ENCODE data around the gene PIF1.

PIF1 gene

DNA sequence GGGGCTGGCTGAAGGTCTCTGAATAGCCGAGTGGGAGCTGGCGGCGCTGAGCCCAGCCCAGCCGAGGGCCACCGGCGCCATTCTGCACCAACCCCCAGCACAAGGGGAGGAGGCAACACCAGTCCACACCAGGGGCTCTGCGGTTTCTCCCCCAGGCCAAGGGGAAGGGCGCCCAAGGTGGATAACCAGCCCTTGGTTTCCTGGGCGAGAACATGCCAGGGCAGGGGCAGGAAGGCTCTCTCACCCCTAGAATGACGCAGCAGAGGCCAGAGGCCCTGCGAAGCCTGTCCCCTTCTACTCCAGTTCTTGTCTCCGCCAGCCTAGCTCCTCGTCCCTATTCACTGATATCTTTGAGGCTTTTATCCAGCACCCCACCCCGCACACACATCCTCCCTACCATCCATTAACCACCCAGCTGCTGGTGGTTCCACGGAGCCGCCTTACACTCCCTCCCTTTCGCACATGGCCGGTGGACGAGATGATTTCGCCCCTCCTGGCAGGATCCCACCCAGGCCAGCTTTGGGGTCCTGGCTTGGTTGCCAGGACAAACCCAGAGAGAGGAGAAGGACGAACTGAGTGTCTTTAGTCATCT lies 51.3 kb downstream of the PIF1 start:
- DNase-seq (ENCODE audit: low spot score): no peak

DNA sequence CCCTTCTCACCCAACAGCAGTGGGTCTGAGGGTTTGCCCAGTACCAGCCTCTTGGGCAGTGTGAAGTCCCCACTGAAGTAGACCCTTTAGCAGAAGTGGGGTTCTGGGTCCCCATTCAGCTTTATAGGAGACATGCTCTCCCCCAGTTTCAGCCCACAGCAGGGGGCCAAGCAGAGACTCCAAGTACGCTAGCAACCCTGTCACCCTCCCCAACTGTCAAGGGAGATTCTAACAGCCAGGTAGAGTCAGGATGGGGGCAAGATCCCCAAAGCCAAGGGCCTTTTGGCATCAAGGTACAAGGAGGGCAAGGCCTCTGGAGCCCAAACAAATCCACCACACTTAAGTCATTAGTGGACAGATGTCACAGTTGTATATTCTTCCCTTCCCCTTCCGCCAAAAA lies 51.8 kb downstream of the PIF1 start:
- DNase-seq (ENCODE audit: low spot score): no peak

DNA sequence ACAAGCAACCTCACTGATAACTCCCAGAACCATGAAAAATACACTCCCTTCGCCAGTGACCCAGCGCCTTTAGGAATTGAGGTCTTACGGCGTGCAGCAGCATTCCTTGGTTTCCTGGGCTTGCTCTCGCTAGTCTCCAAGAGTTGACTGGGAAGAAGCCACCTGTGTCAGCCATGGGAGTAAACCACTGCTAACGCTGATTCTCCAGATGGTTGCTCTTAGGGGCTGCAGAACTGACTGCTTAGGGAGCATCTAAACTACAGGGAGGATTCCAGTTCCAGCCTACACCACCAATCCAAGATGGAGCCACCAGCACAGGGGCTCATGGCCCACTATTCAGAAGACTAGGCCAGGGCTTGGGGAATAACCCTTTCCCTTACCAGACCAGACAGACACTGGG lies 52.5 kb downstream of the PIF1 start:
- DNase-seq (ENCODE audit: low spot score): no peak

DNA sequence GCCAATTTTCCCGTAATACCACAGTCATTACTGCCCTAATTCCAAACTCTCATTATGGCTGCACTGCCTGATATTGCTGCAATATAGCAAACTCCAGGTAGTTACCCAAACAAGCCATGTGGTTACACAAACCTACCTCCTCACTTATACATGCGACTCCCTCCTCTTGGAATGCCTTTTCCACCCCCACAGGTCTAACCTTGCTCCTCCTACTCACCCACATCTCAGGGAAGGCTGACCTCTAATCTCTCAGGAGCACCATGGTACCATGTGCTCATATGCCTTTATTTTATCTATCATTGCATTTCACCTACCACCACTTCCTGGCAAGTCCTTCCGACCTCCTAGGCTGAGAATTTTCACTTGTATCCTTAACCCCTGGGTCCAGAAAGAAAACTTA lies 53.0 kb downstream of the PIF1 start:
- DNase-seq (ENCODE audit: low spot score): no peak

DNA sequence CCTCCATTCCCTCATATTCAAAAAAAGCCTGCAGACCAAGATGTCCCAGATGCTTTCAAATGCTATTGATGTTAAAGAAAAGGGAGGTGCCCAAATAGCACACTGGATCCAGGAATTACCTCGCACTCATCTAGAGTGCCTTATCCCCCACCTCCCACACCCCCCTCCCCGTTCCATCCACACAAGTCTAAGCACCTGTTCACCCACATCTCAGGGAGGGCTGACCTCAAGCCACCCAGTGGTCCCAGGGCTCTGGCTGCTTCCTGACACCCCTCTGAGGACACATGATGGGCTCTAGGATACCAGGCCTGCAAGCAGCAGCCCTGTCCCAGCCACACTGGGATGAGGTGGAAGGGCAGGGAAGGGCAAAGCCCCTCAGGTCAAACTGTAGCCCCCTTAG lies 54.8 kb downstream of the PIF1 start:
- no peak for DNase-seq (ENCODE audit: low spot score)

DNA sequence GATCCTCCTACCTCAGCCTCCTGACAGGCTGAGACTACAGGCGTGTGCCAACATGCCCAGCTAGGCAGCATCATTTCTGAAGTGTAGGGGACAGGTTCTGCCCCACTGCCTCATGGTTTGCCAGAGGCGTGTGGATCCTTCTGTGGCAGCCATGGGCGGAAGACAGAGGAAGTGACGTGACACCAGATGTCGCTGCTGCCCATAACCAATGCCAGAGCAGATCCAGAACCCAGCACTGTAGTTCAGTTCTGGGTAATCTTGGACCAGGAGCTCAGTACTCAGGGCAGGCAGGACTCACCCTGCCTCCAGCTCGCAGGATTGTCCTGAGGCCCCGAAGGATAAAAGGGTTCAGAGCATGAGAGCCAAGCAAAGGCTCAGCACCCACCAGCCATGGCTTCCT lies 58.2 kb downstream of the PIF1 start:
- no peak for DNase-seq (ENCODE audit: low spot score)

DNA sequence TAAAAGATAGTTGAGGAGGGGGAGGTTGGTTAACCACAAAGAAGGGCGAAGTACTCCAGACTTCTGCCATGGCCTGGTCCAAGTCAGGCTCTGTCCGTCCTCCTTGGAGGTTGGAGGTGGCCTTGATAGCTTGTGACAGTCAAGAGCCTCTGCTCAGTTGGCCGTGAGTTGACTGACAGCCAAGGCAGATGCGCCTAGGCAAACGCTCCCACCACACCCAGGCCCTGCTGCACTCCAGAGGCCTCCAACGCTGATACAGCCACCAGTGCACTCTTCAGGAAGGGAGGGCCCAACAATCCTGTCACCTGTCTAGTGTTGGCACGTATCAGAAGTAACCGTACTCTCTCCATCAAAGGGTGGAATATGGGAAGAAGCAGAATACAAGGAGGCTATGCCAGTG lies 59.4 kb downstream of the PIF1 start:
- no peak for DNase-seq (ENCODE audit: low spot score)
